Activated gamma-delta T cell treated with anti-CD3 and anti-CD28 coated beads, Interleukin-2, amount 50 U/mL, for 16 hours (primary cell): ENCODE data around the gene PPIL1.
"Not testable (repeated sequence)": the region's sequence is repeated elsewhere in the genome, so short reads cannot be mapped to it uniquely, and the experiment has no call there.

Experiments
- DNase-seq: peaks from one replicate; pipeline ENCODE4 v3.0.0-alpha.2; 2020; ENCODE audit warnings: low read depth

Gene PPIL1

GRCh38 chr6:36874443-36875249, at the start of gene PPIL1:
Gene PPIL1 (minus strand): TSS chr6:36874803. CDS start chr6:36874772, 31 bp downstream.
- peak; percentile 72 for DNase-seq

GRCh38 chr6:36924131-36924530, 49.5 kb upstream of the PPIL1 start:
- DNase-seq: no peak

GRCh38 chr6:36920546-36920945, 45.9 kb upstream of the PPIL1 start:
- no peak for DNase-seq

- DNase-seq: no peak
Measured at GRCh38 chr6:36920049-36920448, 45.4 kb upstream of the PPIL1 start.

GRCh38 chr6:36917541-36918193, 43.1 kb upstream of the PPIL1 start:
- DNase-seq: no peak

GRCh38 chr6:36916126-36916525, 41.5 kb upstream of the PPIL1 start:
- DNase-seq: no peak

GRCh38 chr6:36915599-36915998, 41.0 kb upstream of the PPIL1 start:
- no peak for DNase-seq

- DNase-seq: no peak
Measured at GRCh38 chr6:36914227-36914794, 39.7 kb upstream of the PPIL1 start.

- no peak for DNase-seq
Measured at GRCh38 chr6:36913082-36913481, 38.5 kb upstream of the PPIL1 start.

- DNase-seq: peak; percentile 34
Measured at GRCh38 chr6:36912586-36912985, 38.0 kb upstream of the PPIL1 start.

- no peak for DNase-seq
Measured at GRCh38 chr6:36912030-36912454, 37.4 kb upstream of the PPIL1 start.

- DNase-seq: no peak
Measured at GRCh38 chr6:36908747-36909146, 34.1 kb upstream of the PPIL1 start.

- no peak for DNase-seq
Measured at GRCh38 chr6:36907781-36908180, 33.2 kb upstream of the PPIL1 start.

GRCh38 chr6:36906539-36907325, 32.1 kb upstream of the PPIL1 start:
- no peak for DNase-seq

- no peak for DNase-seq
Measured at GRCh38 chr6:36904851-36905393, 30.3 kb upstream of the PPIL1 start.

- no peak for DNase-seq
Measured at GRCh38 chr6:36904114-36904513, 29.5 kb upstream of the PPIL1 start.

GRCh38 chr6:36897609-36898008, 23.0 kb upstream of the PPIL1 start:
- DNase-seq: no peak

GRCh38 chr6:36893976-36894932, 19.7 kb upstream of the PPIL1 start:
- DNase-seq: no peak

- not testable (repeated sequence) for DNase-seq
Measured at GRCh38 chr6:36891153-36891552, 16.6 kb upstream of the PPIL1 start.

- DNase-seq: no peak
Measured at GRCh38 chr6:36890112-36890663, 15.6 kb upstream of the PPIL1 start.
